ENCODE results near the gene SMPD3.

SMPD3 gene

GRCh38 chr16:68433316-68433715 lies 15.0 kb downstream of the SMPD3 start:
- no peak for DNase-seq (ENCODE audit: low spot score)

- DNase-seq (ENCODE audit: low spot score) = no peak
Observed at GRCh38 chr16:68432701-68433100, 15.6 kb downstream of the SMPD3 start.

- no peak for DNase-seq (ENCODE audit: low spot score)
Observed at GRCh38 chr16:68429076-68429854, 19.0 kb downstream of the SMPD3 start.

DNA sequence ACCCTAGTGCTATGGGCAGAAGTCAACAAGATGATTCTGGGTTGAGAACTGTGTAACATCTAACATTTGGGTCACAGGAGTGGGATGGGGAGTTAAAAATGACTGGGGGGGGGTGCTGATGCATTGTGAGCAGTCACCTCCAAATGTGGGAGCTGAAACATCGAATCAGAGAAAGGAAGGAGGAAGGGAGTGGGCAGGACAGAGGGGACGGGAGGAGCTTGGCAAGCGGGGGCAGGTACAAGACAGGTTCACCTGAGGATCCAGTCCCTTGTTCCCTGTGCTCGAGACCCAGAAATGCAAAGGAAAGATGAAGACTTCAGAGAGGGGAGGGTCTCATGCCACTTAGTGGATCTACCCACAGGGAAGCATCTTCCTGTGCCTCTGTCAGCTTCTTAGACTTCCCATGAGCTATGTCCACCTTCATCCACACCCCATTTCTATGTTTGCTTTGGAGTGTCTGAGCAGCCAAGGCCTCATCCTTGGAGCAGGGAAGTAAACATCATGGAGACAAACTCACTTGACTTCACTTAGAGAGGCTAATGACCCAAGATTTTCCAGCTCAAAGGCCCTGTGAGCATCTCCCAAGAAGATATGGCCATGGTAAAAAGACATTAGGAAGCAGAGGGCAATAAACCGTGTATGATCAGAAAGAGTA lies 20.5 kb downstream of the SMPD3 start:
- DNase-seq (ENCODE audit: low spot score) = no peak

DNA sequence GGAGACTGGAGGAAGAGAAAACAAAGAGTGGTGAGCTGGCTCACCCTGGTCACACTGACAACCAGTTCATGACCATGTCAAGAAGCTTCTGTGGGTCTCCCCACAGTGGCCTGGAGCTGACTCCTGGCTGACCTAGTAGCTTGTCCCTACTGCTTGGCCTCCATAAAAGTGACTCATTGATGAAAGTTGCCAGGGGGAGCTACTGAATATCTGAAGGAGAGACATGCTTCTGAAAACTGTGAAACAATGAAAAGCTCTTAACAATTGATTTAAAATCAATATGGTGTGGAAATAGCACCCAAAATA lies 22.0 kb downstream of the SMPD3 start:
- no peak for DNase-seq (ENCODE audit: low spot score)

- no peak for DNase-seq (ENCODE audit: low spot score)
Observed at GRCh38 chr16:68425498-68426346, 22.6 kb downstream of the SMPD3 start.

DNA sequence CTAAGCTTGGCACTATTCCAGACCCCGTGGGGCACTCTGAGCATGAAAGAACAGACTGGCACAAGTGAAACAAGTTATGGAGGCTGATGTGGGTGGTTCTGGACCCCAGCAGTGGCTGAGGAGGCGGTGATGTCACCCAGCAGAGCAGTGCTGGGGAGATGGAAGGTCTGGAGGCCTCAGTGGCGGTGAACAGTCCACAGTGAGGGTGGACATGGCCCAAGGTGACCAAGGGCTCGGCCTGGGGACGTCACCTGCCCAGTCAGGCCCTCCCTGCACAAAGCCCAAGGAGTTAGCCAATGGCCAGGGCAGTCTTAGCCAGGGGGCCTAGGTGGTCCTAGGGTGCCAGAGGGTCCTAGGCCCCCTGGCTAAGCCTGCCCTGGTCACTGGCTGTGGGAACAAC lies 24.5 kb downstream of the SMPD3 start:
- no peak for DNase-seq (ENCODE audit: low spot score)

DNA sequence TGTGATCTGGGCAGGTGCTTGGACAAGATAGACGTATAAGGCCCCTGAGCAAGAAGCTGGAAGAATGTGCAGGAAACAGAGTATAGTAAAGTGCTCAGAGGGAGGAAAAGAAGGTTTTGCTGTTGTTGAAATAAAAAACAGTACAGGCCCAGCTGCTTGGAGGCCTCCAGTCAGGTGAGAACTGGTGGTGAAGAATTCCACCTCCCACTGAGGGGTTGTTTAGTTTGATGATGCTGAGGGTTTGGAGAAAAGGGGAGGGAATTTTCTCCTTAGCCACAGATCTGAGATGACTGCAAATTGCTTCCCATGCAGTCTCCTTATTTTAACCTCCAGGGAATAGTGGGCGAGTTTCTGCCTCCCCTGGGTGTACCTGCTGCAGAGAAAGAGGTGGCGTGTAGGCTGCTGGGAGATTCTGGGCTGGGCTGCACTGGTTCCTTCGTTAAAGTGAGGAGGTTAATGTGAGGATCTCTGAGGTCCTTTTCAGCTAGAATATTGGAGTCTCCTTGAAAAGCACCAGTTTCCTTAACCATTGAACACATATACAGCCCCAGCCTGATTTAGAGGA lies 25.8 kb downstream of the SMPD3 start:
- DNase-seq (ENCODE audit: low spot score) = no peak

DNA sequence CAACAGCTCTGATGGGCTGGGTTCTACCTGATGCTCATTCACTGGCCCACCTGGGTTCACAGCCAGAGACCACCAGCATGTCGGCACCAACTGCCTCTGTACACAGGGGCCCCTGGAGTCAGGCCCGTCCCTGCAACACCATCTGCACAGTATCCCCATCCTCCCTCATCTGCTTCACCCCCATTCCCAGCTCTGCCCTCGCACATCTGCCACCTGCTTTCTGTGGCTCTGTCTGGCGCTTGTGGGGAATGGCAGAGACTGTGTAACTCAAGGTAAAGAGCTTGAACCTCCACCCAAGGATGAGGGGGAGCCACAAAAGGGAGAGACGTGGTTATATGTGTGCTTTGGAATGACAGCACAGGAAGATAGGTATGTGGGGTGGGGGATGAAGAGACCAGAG lies 27.2 kb downstream of the SMPD3 start:
- DNase-seq (ENCODE audit: low spot score) = no peak

DNA sequence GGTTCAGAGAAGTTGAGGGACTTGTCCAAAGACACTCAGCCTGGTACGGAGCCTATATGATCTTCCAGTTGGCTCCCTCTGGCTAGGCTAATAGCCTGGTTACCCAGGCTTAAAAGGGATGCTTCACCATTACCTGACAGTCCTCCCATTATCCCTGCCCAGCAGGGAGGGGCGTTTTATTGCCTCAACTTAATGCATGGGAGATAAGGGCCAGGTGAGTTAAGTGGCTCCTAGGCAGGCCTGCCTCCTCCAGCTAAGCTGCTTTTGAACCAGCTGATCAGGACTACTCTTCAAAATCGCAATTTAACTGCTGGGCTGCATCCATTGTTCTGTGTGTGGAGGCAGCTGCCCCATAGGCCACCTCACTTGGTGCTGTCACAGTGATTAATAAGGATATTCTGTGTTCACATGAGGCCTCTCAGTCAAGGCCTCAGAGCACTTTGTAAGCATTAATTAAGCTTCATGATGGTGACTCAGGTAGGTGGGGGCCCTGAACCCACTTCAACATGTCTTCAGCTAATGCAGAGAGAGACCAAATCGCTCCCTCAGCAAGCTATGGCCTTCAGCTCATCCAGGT lies 27.9 kb downstream of the SMPD3 start:
- DNase-seq (ENCODE audit: low spot score) = no peak

DNA sequence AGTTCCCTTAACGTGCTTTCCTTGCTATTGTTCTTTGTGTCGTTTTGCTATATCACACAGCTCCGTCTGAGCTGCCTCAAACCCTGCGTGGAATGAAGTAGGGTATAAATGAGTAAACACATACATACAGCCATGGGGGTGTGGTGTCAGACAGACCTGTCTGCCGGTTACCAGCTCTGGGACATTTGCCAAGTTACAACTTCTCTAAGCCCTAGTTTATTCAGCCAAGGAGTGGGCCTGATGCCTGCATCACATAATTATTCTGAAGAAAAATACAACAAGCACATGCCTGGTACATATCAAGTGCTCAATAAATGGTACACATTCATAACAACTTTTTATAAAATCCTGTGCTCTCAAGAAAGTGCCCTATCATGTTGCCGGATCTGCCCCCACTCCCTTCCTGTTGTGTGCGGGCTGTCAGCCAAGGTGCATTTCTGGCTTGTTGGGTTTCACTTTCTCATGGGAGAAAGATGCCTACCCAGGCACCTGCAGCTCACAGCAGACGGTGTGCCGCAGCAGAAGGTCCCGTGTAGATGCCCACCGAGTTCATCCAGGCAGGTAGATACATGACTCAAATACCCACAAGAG lies 30.5 kb downstream of the SMPD3 start:
- DNase-seq (ENCODE audit: low spot score) = no peak

- no peak for DNase-seq (ENCODE audit: low spot score)
Observed at GRCh38 chr16:68416057-68417046, 32.0 kb downstream of the SMPD3 start.

- DNase-seq (ENCODE audit: low spot score) = no peak
Observed at GRCh38 chr16:68414581-68414980, 33.7 kb downstream of the SMPD3 start.

DNA sequence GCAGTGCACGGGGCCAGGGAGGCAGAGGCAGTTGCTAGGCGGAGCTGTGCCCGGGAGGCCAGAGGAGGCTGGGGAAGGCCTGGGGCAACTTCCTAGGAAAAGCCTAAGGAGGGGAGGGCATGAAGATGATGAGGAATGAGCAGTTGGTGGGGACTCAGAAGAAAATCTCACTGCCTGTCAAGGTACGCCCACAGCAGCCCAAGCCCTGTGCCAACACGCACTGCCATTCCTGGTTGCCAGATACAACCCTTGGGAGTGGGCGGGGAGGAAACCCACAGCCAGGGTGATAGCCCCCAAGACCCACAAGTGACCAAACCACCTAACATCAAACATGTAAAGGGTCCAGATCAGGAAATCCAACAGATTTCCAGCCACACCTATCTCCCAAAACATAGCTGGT lies 36.2 kb downstream of the SMPD3 start:
- no peak for DNase-seq (ENCODE audit: low spot score)

DNA sequence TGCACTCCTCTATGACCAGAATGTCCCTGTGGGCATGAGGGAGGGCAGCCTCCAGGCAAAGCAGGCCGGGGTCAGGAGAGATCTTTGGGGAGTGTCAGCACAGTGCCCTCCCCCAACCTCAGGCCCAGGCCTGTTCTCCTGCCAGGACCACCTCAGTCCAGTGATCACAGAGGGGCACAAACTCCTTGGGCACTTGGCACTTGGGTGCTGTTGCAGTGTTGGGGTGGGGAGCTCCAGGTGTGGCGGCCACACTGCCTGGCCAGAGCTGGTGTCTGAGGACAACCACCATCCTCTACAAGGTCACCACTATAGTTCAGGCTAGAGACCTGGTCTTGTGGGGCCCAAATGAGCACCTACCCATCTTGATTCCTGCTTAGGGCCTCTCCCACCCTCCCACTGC lies 37.2 kb downstream of the SMPD3 start:
- no peak for DNase-seq (ENCODE audit: low spot score)

DNA sequence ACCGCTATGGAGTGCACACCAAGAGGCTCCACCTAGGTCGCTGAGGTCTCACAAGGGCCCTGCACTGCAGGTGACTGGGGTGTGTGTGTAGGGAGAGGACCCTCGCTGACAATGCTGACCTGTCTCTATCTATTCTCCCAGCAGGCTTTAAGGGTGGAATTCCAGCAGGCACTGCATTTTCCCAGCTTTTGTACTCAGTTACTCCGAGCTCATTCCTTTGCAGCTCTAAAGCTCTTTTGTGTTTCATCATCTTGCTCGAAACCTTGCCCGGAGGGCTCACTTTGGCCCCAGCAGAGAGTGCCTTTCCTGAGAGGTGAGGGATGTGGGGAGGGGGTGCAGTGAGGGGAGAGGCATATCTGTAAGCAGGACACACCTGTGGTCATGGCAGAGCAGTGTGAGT lies 39.3 kb downstream of the SMPD3 start:
- no peak for DNase-seq (ENCODE audit: low spot score)

- DNase-seq (ENCODE audit: low spot score) = no peak
Observed at GRCh38 chr16:68408428-68408827, 39.9 kb downstream of the SMPD3 start.

DNA sequence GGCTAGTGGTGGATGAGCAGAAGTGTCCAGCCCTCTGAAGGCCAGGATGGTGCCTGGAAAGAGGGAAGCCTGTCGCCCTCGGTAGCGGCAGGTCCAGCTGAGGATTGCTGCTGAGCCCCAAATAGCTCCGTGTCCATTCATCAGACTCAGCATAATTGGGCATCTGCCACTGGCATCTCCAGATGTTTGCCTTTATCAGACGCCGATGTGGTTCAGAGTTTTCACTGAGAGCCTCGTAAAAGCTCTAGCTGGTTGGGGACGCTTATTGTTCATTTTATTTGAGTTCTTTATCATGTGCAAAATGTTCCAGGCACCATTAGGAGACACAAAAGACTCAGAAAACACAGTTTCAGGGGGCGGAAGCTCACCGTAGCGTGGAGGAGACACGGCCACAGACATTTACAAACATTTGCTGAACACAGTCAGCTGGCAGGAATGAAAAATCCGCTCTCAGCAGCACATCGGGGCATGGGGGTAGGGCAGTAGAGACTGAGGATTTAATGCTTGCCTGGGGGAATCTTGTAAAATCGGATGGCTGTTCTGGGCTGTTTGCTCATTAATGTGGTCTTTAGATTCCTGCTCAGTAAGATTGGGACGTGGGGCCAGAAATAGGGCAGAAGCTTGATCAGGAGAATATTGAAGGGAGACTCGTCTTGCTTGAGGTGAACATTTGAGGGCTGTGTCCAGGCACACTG lies 41.7 kb downstream of the SMPD3 start:
- DNase-seq (ENCODE audit: low spot score) = no peak

- no peak for DNase-seq (ENCODE audit: low spot score)
Observed at GRCh38 chr16:68404736-68405345, 43.5 kb downstream of the SMPD3 start.

GRCh38 chr16:68403704-68404103 lies 44.6 kb downstream of the SMPD3 start:
- no peak for DNase-seq (ENCODE audit: low spot score)

All from HuH-7.5 (cell line).